ENCODE results near the gene WDR55.

DNA sequence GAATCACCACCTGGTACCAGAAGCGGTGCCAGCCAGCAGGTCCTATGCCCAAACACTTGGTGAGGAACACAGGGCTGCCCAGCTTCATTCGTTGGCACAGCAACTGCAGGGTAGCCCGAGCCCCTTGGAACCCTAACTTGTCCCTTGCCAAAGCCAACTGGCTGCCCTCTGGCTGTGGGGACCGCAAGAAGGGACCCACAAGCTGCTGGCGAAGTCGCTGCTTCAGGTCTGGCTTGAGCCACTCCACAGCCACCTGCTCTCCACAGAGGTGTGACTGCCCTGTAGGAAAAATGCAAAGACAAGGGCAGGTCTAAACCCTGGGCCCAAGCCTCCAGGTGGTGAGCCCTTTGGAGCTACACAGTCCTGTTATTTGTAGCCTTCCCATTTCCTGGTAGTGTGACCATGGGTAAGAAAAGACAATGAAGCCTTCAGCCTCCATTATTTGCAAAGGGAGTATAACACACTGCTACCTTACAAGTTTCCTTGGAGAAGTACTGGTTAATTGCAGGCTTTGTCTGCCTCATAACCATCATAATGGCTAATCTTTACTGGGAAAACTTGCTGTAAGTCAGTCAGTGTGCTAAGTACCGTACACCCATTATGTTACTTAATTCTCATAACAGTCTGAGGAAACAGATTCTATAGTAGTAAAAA is 6.9 kb downstream of the WDR55 start:
- TF ChIP-seq, protein P1, sequence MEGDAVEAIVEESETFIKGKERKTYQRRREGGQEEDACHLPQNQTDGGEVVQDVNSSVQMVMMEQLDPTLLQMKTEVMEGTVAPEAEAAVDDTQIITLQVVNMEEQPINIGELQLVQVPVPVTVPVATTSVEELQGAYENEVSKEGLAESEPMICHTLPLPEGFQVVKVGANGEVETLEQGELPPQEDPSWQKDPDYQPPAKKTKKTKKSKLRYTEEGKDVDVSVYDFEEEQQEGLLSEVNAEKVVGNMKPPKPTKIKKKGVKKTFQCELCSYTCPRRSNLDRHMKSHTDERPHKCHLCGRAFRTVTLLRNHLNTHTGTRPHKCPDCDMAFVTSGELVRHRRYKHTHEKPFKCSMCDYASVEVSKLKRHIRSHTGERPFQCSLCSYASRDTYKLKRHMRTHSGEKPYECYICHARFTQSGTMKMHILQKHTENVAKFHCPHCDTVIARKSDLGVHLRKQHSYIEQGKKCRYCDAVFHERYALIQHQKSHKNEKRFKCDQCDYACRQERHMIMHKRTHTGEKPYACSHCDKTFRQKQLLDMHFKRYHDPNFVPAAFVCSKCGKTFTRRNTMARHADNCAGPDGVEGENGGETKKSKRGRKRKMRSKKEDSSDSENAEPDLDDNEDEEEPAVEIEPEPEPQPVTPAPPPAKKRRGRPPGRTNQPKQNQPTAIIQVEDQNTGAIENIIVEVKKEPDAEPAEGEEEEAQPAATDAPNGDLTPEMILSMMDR (IDR thresholded peaks at IDR 0.05): no peak
- TF ChIP-seq POLR2A (IDR thresholded peaks at IDR 0.05): no peak
